SKM-1 treated with dmso at 0.1 percent for 144 hours (cell line): ENCODE results near the gene SLC26A3.

Experiments used
- DNase-seq: peaks from one replicate; lab custom pipeline; 2025; ENCODE audit not compliant: unreplicated experiment; lab: John Stamatoyannopoulos, UW

SLC26A3 gene

DNA sequence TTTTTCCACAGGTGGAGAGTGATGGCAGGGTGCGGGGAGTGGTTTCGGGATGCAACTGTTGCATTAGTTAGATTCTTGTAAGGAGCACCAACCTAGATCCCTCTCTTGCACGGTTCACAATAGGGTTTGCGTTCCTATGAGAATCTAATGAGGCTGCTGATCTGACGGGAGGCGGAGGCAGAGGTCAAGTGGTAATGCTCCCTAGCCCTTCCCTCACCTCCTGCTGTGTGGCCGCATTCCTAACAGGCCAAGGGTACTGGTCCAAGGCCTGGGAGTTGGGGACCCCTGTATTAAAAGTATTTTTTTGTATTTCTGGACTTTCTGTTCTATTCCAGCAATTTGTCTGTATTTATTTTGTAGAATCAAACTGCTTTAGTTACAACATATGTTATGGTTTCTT, 51.9 kb downstream of the SLC26A3 start:
- no peak for DNase-seq

DNA sequence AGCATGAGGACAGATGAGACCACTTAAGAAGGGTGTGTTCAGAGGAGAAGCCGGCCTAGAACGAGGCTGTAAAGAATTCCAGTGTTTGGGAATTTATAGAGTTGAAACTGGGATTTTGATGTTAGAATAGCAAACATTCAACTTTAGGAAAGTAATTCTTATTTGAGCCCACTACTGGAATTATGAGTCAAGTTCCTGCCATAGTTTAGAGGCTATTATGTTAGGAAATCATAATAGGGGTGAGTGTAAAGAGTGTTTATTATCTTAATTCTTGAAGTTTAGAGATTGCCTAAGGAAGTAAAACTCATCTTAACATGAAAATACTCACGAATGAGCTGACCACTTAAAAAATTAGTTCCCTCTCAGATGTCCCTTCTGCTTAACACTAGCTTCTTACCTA, 57.0 kb downstream of the SLC26A3 start:
- DNase-seq, result no peak

DNA sequence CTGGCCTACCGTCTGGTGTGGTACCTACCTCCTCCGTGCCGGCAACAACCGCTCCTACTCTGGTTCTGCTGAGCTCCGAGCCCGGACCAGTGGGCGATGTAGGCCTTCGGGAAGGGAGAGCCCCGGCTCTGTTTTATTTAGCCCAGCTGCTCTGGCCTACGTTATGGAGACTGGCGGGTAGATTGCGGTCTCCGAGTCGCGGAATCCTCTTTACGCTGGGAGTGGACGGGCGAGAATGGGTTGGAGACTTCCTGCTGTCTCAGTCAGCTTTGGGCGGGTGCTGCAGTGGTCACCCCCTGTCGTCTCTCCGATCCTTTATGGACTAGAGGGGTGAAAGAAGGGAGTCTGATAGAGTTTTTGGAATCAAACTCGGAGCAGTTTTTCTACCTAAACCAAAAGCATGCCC, 58.7 kb downstream of the SLC26A3 start:
- no peak for DNase-seq

DNA sequence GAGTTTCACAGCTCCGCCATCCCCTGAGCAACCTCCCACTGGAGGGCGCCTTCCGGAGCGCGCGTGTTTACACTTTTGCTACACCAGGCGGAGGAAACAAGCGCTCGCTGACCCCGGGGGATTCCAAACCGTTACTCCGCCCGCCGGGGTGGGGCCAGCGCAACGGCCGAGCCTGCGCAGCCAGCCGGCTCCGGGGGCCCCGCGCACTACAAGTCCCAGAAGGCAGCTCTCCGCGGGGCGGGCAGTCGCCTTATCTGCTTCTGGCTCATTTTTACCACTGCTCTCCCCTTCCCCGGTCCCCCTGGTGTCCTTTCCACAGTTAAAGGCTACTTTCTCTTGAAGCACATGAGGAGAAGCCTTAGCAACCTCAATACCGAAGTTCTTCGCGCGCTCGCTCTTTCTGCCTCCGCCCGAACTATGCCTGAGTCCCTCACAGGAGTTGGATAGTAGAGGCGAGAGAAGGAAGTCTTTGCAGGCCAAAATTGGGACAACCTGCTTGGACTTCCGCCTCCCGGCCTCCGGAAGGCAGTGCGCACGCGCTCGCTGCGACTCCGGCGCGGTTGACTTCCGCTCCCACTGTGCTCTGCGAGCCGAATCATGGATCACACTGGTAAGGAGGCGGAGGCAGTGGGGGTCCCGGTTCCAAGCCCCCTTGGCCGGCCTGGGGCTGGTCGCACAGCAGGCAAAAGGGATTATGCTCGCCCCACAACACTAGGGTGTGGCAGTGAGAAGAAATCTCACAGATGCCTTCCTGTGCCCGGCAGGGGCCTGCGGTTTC, 59.3 kb downstream of the SLC26A3 start, which contains the start of gene CBLL1:
TSS of gene CBLL1 (plus strand) at position 576 of the 778 bp plus-strand sequence. CDS start at position 598, 22 bp downstream.
- DNase-seq, result peak; percentile 93

DNA sequence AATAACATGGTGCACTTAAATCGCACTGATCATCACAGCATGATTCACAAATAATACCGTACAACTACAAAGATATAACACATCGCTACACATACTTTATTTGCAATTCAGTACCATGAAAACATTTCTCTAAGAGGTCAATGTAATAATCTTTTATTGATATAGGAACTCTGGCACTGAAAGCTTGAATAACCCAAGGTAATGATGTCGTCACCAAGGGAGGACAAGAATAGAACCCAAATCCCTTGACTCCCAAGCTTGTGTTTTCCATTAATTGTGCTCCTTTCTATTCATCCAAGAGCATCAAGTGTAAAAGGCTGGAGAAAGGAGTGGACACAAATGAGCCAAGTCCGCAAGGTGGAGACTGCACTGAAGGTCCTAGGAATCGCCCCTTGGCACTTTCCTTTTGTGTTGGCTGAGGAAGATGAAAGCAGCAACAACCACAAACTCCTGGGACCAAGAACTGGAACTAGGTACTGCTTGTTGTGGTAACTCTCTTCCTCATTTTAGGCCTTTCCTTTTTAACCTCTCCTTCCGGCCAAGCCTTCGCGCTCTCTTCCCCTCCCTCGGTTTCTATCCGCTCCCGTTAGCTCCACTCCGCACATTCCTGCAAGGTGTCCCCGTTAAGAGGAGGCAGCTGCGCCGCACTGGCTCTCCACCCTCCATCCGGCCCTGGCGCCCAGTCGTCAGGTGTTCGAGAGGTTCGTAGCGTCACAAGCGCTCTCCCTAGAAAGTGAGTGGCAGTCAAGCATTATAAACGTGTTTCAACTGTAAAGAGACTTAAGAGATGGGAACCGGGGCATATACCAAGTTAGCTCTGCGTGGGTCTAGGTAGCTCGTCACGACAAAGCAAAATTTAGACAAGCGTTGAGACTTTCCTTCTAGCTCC, 60.1 kb downstream of the SLC26A3 start:
- peak; percentile 95 for DNase-seq

DNA sequence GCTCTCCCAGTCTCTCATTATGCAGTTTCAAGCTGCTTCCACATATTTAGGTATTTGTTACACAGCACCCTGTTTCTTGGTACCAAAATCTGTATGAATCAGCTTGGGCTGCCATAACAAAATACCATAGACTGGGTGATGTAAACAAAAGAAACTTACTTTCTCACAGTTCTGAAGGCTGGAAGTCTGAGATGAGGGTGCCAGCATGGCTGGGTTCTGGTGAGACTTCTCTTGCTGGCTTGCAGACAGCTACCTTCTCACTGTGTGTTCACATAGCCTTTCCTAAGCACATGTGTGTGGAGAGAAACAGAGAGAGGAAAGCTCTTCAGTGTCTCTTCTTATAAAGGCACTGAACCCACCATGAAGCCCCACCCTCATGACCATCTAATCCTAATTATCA, 74.7 kb downstream of the SLC26A3 start:
- DNase-seq, result no peak

DNA sequence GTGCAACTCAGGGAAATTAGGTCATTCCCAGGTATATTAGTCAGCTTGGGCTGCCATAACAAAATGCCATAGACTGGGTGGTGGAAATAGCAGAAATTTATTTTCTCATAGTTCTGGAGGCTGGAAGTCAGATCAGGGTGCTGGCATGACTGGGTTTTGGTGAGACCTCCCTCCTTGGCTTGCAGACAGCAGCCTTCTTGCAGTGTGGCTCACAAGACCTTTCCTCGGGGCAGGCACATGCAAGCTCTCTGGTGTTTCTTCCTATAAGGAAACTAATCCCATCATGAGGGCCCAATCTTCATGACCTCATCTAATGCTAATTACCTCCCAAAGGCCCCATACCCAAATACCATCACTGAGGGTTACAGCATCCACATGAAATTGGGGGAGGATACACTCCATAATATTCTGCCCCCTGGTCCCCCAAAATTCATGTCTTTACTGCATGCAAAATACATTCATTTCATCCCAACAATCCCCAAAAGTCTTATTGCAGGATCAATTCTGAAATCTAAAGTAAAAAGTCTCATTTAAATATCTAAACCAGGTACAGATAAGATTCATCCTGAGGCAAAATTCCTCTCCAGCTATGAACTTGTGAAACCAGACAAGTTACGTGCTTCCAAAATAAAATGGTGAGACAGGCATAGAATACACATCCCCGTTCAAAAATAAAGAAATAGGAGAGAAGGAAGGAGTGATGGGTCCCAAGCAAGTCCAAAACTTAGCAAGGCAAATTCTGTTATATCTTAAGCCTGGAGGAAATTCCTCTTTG, 76.5 kb downstream of the SLC26A3 start:
- no peak for DNase-seq

DNA sequence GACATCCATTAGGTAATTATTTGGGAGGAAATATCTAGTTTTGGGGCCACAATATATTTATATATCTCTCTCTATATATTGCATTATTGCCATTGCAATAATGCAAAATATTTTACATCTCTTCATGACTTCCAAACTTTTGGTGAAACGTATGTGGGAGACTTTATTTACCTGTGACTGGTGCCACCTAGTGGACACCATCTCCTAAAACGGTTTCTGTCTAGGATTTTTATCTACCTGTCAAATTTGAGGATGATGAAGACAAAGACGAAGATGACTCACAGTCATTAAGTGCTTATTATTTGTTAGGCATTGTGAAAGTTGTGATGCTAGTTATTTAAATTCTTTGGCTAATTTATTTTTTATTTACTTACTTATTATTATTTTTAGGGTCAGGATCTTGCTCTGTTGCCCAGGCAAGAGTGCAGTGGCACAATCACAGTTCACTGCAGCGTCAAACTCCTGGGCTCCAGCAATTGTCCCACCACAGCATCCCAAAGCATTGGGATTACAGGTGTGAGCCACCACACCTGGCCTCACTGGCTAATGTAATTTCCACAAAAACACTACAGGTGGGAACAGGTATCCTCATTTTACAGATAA, 77.8 kb downstream of the SLC26A3 start:
- DNase-seq, result peak; percentile 40

DNA sequence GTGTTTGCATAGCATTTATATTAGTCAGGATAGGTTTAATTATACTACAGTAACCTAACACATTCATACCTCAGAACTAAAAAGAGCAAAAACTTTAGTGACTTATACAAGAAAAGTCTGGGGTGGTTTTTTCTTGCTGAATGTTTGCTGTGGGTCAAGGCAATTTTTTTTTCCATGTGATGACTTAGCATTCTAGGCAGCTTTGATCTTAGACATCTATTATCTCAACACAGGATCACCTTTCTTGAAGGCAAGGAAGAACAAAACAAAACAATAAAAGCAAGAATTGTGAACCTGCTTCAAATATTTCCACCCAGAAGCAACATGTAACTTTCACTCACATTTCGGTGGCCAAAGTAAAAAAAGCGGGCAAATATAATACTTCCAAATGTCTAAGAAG, 79.8 kb downstream of the SLC26A3 start:
- DNase-seq, result no peak

DNA sequence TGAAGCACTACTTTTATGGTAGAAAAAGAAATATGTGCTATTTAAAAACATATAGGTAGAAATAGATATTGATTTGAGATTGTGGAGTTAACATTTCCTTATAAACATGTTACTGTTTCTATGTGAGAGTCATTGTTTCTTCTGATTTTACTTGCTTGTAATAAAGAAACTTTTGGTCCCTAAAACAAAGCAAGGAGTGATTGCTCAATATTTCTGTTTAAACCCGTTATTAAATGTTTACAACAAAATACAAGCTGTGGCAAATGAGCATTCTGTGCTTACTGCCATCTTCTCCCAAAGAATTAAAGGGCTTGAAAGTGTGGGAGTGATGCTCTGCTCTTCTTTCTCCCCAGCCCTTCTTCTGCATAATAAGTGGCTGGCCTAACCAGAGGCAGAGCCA, 81.7 kb downstream of the SLC26A3 start:
- no peak for DNase-seq

DNA sequence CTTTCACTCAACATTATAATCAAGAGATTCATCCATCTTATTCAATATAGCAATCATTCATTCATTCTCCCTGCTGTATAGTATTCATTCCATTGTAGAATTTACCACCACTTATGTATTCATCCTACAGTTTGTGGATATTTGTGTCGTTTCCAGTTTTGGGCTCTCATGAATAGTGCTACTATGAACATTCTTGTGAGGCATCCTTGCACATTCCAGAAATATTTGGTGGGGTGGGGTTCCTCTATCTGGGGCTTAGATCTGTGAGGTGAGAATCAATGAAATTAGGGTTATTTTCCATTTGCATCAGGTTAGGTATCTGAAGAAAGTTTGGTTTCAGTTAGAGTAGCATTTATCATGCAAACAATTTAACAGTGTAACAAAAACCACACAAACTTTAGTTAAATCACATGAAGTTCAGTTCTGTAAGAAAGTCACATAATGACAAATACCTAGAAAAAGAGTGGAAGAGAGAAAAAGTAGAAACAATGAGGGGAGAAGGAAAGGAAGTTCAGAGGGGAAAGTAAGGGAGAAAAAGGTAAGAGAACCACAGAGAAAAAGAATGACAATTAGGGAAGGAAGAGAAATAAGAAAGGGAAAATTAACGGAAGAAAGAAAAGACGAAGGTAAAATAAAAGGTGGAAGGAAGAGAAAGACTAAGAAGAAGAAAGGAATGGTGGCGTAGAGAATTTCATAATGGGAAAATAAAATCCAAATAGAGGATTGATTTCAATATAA, 84.4 kb downstream of the SLC26A3 start:
- DNase-seq, result no peak

DNA sequence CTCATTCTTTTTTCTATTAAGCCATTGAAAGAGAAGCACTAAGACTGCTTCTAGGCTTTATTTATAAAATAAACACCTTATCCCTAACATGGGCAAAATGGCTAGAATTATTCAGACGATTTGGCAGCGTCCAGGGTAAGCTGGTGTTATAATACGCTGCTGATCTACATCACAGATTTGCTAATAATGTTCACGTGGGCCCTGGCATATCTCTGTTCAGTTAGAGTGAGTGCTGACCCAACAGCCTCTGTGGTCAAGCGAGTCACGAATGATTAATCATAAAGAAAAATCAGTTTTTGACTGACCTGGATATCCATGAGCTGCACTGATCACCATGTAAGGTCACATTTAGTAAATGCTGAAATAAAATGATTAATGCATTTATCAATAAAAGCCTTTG, 87.5 kb downstream of the SLC26A3 start:
- no peak for DNase-seq
